K562 (cell line): Measurements from ENCODE around the gene IL4R. TPM values are rescaled to one million over a fixed set of nuclear protein-coding genes. Genes with fewer than 3 reads are reported as not detected.

ENCODE experiments used
- ATAC-seq: fragments of 200-7000 bp; cut with Tn5 transposase; 3 replicates; pipeline ENCODE4 v1.9.1; 2020; ENCODE audit warnings: moderate library complexity
- BruUV-seq: library from RNA; stranded (reverse); fragments of 400-500 nt; replicated peaks from 2 replicates; lab custom pipeline; 2021; lab: Mats Ljungman, UMichigan
- CTCF ChIA-PET: fragments of 300-600 bp; formaldehyde crosslinking; extraction: SDS; loops from one replicate; lab custom pipeline; 2021; ENCODE audit warnings: low intra/inter-chr PET ratio; lab: Yijun Ruan, JAX
- POLR2A ChIA-PET: fragments of 300-600, 350-650 bp; sonication (Branson Sonifier 250); formaldehyde crosslinking; extraction: SDS; loops from one replicate; lab custom pipeline; 2021; ENCODE audit warnings: antibody characterized with exemption, inconsistent platforms; lab: Yijun Ruan, JAX
- DNase-seq, 4 experiments: peaks; one replicate each; pipeline versions ENCODE4 v3.0.0 to v3.0.0-alpha.2; 2011 to 2018; ENCODE audit warnings: low spot score in 3 of 4, mixed read lengths in 3 of 4; ENCODE audit errors: extremely low read depth in 1 of 4
- FAIRE-seq: peaks from 2 replicates; lab custom pipeline; 2011; peaks lifted over from hg19 to GRCh38; lab: Jason Lieb, UNC
- H2AFZ ChIP-seq: 2 replicates; pipeline ENCODE4 v1.6.0; 2011; ENCODE audit warnings: low read depth, low read length, control low read depth, inconsistent platforms
- H3K27ac ChIP-seq: fragments of 200-600 bp; 3 replicates; pipeline ENCODE4 v1.8.0; 2011; ENCODE audit warnings: low read depth, mild to moderate bottlenecking, control low read depth, inconsistent platforms, low read length, moderate library complexity, mixed read lengths; ENCODE audit errors: extremely low read depth
- H3K27me3 ChIP-seq, 2 experiments: fragments of 300-600 bp in 1 of 2; 2 replicates in 1 of 2; 3 replicates in 1 of 2; pipeline versions ENCODE4 v1.6.0 to v1.8.0; 2011; ENCODE audit warnings: inconsistent platforms in 2 of 2, low read length in 2 of 2, mild to moderate bottlenecking in 1 of 2, mixed read lengths in 1 of 2, moderate library complexity in 1 of 2; ENCODE audit not compliant: control insufficient read depth in 2 of 2, insufficient read depth in 2 of 2
- H3K36me3 ChIP-seq: fragments of 300-600 bp; 3 replicates; pipeline ENCODE4 v1.8.0; 2011; ENCODE audit warnings: mild to moderate bottlenecking, low read length, inconsistent platforms; ENCODE audit not compliant: control insufficient read depth, insufficient read depth
- H3K4me1 ChIP-seq, 2 experiments: fragments of 200-600 bp in 1 of 2; replicated peaks in 1 of 2; 2 replicates in 1 of 2; 3 replicates in 1 of 2; pipeline versions ENCODE4 v1.5.1 to v1.8.0; 2011; ENCODE audit warnings: inconsistent platforms in 2 of 2, low read length in 2 of 2, mild to moderate bottlenecking in 1 of 2, mixed read lengths in 1 of 2, moderate library complexity in 1 of 2; ENCODE audit not compliant: control insufficient read depth in 2 of 2, insufficient read depth in 2 of 2
- H3K4me2 ChIP-seq: 2 replicates; pipeline ENCODE4 v1.6.1; 2011; ENCODE audit warnings: low read length, control low read depth, inconsistent platforms, mixed read lengths; ENCODE audit not compliant: insufficient read depth
- H3K4me3 ChIP-seq: fragments of 200-600 bp; sonication (generic), shearing (Covaris generic); 2 replicates; pipeline ENCODE4 v1.5.1; 2016; ENCODE audit warnings: control low read depth, inconsistent platforms
- H3K79me2 ChIP-seq: fragments of 200-600 bp; 3 replicates; pipeline ENCODE4 v1.8.0; 2011; ENCODE audit warnings: low read length, inconsistent platforms; ENCODE audit not compliant: control insufficient read depth, insufficient read depth
- H3K9ac ChIP-seq, 2 experiments: 2 replicates each; pipeline versions ENCODE4 v1.6.0 to v1.6.1; 2011; ENCODE audit warnings: low read depth in 2 of 2, low read length in 2 of 2, control low read depth in 1 of 2, inconsistent platforms in 1 of 2, mild to moderate bottlenecking in 1 of 2, mixed read lengths in 1 of 2; ENCODE audit not compliant: insufficient read depth in 1 of 2
- H3K9me1 ChIP-seq: one replicate; pipeline ENCODE4 v1.6.0; 2011; ENCODE audit warnings: inconsistent platforms, mild to moderate bottlenecking, low read length, moderate library complexity; ENCODE audit not compliant: control insufficient read depth, insufficient read depth
- H3K9me3 ChIP-seq: replicated peaks from 2 replicates; pipeline ENCODE4 v1.5.1; 2011; ENCODE audit warnings: low read depth, low read length, inconsistent platforms; ENCODE audit not compliant: control insufficient read depth, insufficient read depth
- H4K20me1 ChIP-seq: replicated peaks from 2 replicates; pipeline ENCODE4 v1.6.1; 2011; ENCODE audit warnings: low read length, inconsistent platforms, mixed read lengths; ENCODE audit not compliant: control insufficient read depth, insufficient read depth
- ATF7 ChIP-seq: fragments of 450-650 bp; IDR thresholded peaks from 2 replicates; pipeline ENCODE4 v1.7.1; 2014; ENCODE audit warnings: mild to moderate bottlenecking, moderate library complexity
- KDM4B ChIP-seq, 2 experiments: fragments of 450-650 bp in 1 of 2; sonication (generic) in 1 of 2; IDR thresholded peaks; 2 replicates each; pipeline ENCODE4 v1.6.1; 2016 to 2017; ENCODE audit warnings: borderline replicate concordance in 2 of 2, antibody characterized with exemption in 1 of 2, low read depth in 1 of 2, mild to moderate bottlenecking in 1 of 2
- SP2 ChIP-seq: IDR thresholded peaks from 2 replicates; pipeline ENCODE4 v1.6.1; 2011; ENCODE audit warnings: mild to moderate bottlenecking, low read depth, low read length, moderate library complexity; ENCODE audit not compliant: poor library complexity, severe bottlenecking; ENCODE audit errors: extremely low read depth
- SPI1 ChIP-seq: IDR thresholded peaks from 2 replicates; pipeline ENCODE4 v1.6.1; 2011; ENCODE audit warnings: low read depth, low read length, control low read depth, borderline replicate concordance
- ZNF121 ChIP-seq: sonication (generic); formaldehyde crosslinking; conservative IDR thresholded peaks from 2 replicates; pipeline ENCODE4 v1.8.0; 2022; ENCODE audit warnings: missing genetic modification reagents
- WGBS: fragments of 100-300 bp; shearing (Covaris generic); methylation state at CpG from one replicate; pipeline ENCODE4 v1.1.6; 2016; ENCODE audit warnings: low coverage, mixed read lengths; ENCODE audit not compliant: insufficient coverage; ENCODE audit errors: missing lambda C conversion rate; 5-methylcytosine and 5-hydroxymethylcytosine counted together
- in situ Hi-C: fragments of 300-500 bp; cut with MboI; formaldehyde crosslinking; loops from 4 replicates; pipeline ENCODE4 v1.15.0; 2018; ENCODE audit warnings: inconsistent platforms, mixed read lengths
- intact Hi-C: fragments of 100-400 bp; cut with micrococcal nuclease; formaldehyde crosslinking; loops from 2 replicates; pipeline ENCODE4 v1.14.2; 2022
- polyA plus RNA-seq, 8 experiments: library from polyadenylated mRNA; depleted of rRNA in 4 of 8; stranded (reverse) in 5 of 8; unstranded in 3 of 8; fragments of >200 nt; fragmentation: Nextera tagmentation in 2 of 8; fragmentation: Illumina TruSeq in 1 of 8; extraction: Ambion mirVana in 2 of 8; extraction: Trizol in 1 of 8; gene quantifications; 2 replicates each; pipeline versions ENCODE4 v1.2.1 to v1.2.3, GENCODE V29; 2011 to 2014; ENCODE audit warnings: inconsistent platforms in 1 of 8, missing spikeins in 1 of 8
- total RNA-seq, 7 experiments: library from RNA; depleted of rRNA in 6 of 7; stranded (reverse); fragments of >200 nt in 6 of 7; fragmentation: Illumina TruSeq in 2 of 7; extraction: Trizol in 2 of 7; gene quantifications; 2 replicates each; pipeline versions ENCODE4 v1.2.1 to v1.2.3, GENCODE V29; 2011 to 2021; ENCODE audit warnings: low replicate concordance in 1 of 7

Gene IL4R
- total and polyA plus RNA-seq, 9 of the 15 experiments (the other 6 are each of a cell fraction or from before 2014, with no cell fraction given): 0.17 to 5.8 (median 3.3) TPM

- H3K9me1 ChIP-seq: no peaks in the 10 kb centered on the region
- no peak overlapping the region for H3K27ac ChIP-seq
- H2AFZ ChIP-seq: no peak overlapping the region
- WGBS: 15% methylated on average over 5 of the region's 5 CpGs
- intact Hi-C loops (no loop called here), in situ Hi-C loops (no loop called here)
- TF ChIP-seq SPI1 (peak; percentile 25; the same call in 1 of the 2 replicates), ATF7 (no peak), SP2 (no peak), ZNF121 (no peak), KDM4B (IDR thresholded peaks at IDR 0.05; ENCODE audit: borderline replicate concordance in 2 of 2, low read depth in 1 of 2) (no peak)
- H3K9ac ChIP-seq: no peak overlapping the region; a peak in 1 of 4 replicates
- no TSS peak for BruUV-seq
- POLR2A ChIA-PET: interaction anchor here (0.7 to 0.8 kb wide), 2 partner anchors 95 to 126 kb away, joined by 3 read pairs; no protein-coding TSS in a partner anchor
- no peaks in the 10 kb centered on the region for H3K36me3 ChIP-seq
- no peaks in the 10 kb centered on the region for H3K79me2 ChIP-seq
- H3K4me2 ChIP-seq: no peak overlapping the region
- DNase-seq (peak in 1 of 4 experiments; percentile 1), ATAC-seq (no peak), FAIRE-seq (no peak)
- H3K4me3 ChIP-seq: no peak overlapping the region
- peaks cover 0 to 4% of the 10 kb centered on the region in 2 experiments; a peak in 2 of 5 replicates for H3K4me1 ChIP-seq
- H3K27me3 ChIP-seq: peaks cover 0 to 9% of the 10 kb centered on the region in 2 experiments; a peak in 1 of 5 replicates
- H3K9me3 ChIP-seq: no peaks in the 10 kb centered on the region
- H4K20me1 ChIP-seq: no peaks in the 10 kb centered on the region
- CTCF ChIA-PET: no interaction called here
These were observed 33.0 kb downstream of the IL4R start for GRCh38 chr16:27346819-27347218.
